HT-29 (cell line): ENCODE data around the gene SERPINA6. TPM values are rescaled to one million over a fixed set of nuclear protein-coding genes. Genes with fewer than 3 reads are reported as not detected.
"Not testable (repeated sequence)": the region's sequence is repeated elsewhere in the genome, so short reads cannot be mapped to it uniquely, and the experiment has no call there.

Experiments used
- DNase-seq: peaks from one replicate; pipeline ENCODE4 v3.0.0-alpha.2; 2015; ENCODE audit warnings: low spot score
- total RNA-seq: library from RNA; depleted of rRNA; stranded (reverse); fragments of >200 nt; shearing (Covaris generic); gene quantifications from 2 replicates; pipeline ENCODE4 v1.2.3, GENCODE V29; 2014

The SERPINA6 gene
- total RNA-seq, 1 experiment from 2014 or later = 0.99 TPM

DNA sequence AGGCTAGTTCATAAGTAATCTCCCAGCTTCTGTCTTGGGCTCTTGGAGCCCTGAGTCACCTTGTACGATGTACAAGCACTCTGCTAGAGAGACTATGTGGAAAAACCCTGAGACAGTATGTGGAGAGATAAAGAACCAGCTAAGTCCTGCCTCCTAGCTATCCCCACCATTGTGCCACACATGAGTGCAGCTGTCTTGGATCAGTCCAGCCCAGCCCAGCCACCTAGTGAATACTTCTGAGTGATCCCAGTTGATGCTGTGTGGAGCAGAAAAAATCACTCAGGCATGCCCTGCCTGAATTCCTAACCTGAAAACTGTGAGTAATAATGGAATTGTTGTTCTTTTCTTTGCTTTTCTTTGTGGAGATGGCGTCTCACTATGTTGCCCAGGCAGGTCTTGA is 5.1 kb upstream of the SERPINA6 start:
- no peak for DNase-seq

DNA sequence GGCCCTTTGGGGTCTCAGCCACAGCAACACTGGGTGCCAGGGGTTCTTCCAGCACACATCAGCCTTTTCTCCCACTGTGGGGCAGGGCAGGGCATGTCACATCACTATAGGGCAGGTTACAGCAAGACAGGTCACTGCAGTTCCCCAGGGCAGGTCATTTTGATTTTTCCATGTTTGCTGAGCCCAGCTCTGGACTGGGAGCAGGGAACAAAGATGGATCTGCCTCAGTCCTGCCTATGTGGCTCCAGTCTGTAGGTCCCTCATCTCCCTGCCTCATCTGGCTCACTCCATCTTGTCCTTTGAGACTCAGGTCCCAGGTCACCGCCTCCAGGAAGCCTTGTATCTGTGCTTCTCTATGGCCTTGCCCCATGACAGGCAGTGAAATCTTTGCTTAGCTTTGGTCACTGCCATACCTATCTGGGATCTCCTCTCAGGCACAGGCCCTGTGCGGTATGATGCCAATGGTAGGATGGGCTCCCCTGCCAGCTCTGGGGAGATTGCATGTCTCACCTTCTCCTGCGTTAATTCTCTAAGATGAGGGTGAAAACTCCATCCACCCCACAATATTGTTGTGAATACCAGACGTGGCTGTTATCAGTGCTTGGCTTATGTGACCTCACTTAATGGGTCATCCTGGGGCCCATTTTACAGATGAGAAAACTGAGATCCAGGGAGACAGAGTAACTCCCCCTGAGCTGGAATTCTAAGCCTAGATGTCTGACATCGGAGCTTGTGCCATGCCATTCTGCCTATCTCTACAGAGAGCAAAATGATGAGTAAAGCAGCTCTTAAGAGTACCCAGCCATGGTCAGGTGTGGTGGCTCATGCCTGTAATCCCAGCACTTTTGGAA is 1.5 kb downstream of the SERPINA6 start:
- DNase-seq = no peak

- peak; percentile 72 for DNase-seq
Measured at GRCh38 chr14:94320243-94320642, 2.9 kb downstream of the SERPINA6 start.

DNA sequence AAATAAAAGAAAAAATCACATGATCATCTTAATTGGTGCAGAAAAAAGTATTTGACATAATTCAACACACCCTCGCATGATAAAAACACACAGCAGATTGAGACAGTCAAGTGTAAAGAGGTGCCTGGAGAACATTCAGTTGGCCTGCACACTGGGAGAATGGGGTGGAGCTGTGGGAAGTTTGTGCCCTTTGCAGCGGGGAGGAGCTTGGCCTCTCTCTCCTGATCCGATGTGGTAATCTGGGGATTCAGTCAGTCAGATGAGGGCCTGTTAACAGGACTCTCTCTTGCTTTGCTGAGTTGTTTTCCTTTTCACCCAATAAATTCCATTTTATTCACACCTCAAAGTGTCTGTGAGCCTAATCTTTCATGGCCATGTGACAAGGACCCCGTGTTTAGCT is 5.9 kb downstream of the SERPINA6 start:
- DNase-seq = peak; percentile 67

DNA sequence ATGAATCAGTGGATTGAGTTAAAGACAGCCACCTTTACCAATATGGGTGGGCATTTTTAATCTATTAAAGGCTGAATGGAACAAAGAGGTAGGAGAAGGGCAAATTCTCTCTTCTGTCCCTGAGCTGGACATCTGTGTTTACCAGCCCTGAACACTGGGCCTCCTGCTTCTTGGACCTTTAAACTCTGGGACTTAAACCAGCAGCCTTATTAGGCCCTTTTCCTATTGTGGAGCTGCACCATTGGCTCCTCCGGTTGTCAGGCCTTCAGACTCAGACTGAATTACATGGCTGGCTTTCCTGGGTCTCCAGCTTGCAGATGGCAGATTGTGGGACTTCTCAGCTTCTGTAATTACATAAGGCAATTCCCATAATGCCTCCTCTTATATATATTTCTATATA is 6.4 kb downstream of the SERPINA6 start:
- DNase-seq = no peak

GRCh38 chr14:94314890-94315289 is 8.2 kb downstream of the SERPINA6 start:
- no peak for DNase-seq

- DNase-seq = no peak
Measured at GRCh38 chr14:94313991-94314655, 9.0 kb downstream of the SERPINA6 start.

GRCh38 chr14:94312481-94313246 is 10.5 kb downstream of the SERPINA6 start:
- DNase-seq = no peak

GRCh38 chr14:94310248-94310647 is 12.9 kb downstream of the SERPINA6 start:
- no peak for DNase-seq

- no peak for DNase-seq
Measured at GRCh38 chr14:94309721-94310120, 13.4 kb downstream of the SERPINA6 start.

- DNase-seq = peak; percentile 50
Measured at GRCh38 chr14:94307410-94307992, 15.6 kb downstream of the SERPINA6 start.

GRCh38 chr14:94306047-94306978 is 16.8 kb downstream of the SERPINA6 start:
- no peak for DNase-seq

- no peak for DNase-seq
Measured at GRCh38 chr14:94305620-94306019, 17.5 kb downstream of the SERPINA6 start.

DNA sequence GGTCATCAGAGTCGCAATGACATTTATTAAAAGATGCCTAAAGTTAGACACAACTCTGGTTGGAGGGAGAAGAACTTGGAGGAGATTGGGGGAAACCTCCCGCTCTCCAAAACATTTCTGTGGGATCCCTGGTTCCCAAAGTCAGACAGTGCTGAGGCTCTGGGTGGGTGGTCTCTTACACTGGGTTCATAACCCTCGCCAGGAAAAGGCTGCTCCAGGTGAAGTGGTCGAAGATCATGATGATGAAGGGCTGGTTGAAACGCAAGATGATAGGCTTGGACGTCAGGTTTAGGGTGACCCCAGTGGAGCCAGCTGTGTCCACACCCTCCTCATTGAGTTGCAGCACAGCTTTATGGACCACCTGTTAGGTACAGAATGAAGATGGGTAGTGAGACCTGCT is 18.9 kb downstream of the SERPINA6 start:
- no peak for DNase-seq

- DNase-seq = no peak
Measured at GRCh38 chr14:94303111-94303510, 20.0 kb downstream of the SERPINA6 start.

- no peak for DNase-seq
Measured at GRCh38 chr14:94298130-94298529, 25.0 kb downstream of the SERPINA6 start.

GRCh38 chr14:94296181-94296545 is 27.0 kb downstream of the SERPINA6 start:
- DNase-seq = not testable (repeated sequence)

GRCh38 chr14:94295360-94296180 is 27.6 kb downstream of the SERPINA6 start:
- DNase-seq = no peak

DNA sequence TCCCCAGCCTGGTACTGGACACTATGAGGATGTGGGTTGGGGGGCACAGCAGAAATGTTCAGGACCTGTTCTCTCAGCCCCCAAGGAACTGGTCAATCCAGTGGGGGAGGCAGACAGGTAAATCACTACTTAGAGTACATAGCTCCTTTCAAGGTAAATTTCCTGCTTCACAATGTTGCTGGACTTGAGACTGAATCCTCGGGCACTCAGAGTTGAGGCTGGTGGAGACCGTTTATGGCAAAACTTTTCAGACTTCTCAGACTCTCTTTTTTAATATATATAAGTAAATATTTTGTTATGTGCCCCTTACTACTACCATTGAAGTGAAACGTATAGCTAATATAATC is 29.6 kb downstream of the SERPINA6 start:
- DNase-seq = no peak
